GM23338 (cell line): ENCODE data around the gene NDFIP1. TPM values are rescaled to one million over a fixed set of nuclear protein-coding genes. Genes with fewer than 3 reads are reported as not detected.

ENCODE experiments used
- ATAC-seq: fragments of 200-7000 bp; cut with Tn5 transposase; 3 replicates; pipeline ENCODE4 v1.9.1; 2020
- DNase-seq: peaks from one replicate; pipeline ENCODE4 v3.0.0-alpha.2; 2015; ENCODE audit warnings: low spot score
- H2AFZ ChIP-seq: fragments of 200-600 bp; sonication (generic); 2 replicates; pipeline ENCODE4 v1.8.0; 2016; ENCODE audit warnings: antibody characterized with exemption, mild to moderate bottlenecking, moderate library complexity
- H3F3A ChIP-seq: fragments of 200-600 bp; sonication (generic); replicated peaks from 2 replicates; pipeline ENCODE4 v1.8.0; 2017; ENCODE audit warnings: antibody characterized with exemption, mixed run types, low read depth
- H3K27ac ChIP-seq: fragments of 200-600 bp; sonication (generic); 2 replicates; pipeline ENCODE4 v1.6.1; 2016; ENCODE audit warnings: low read depth
- H3K27me3 ChIP-seq: fragments of 200-600 bp; sonication (generic); 2 replicates; pipeline ENCODE4 v1.8.0; 2016; ENCODE audit warnings: mild to moderate bottlenecking, mixed run types, moderate library complexity; ENCODE audit not compliant: insufficient read depth
- H3K36me3 ChIP-seq: fragments of 200-600 bp; sonication (generic); 2 replicates; pipeline ENCODE4 v1.8.0; 2016; ENCODE audit warnings: mild to moderate bottlenecking; ENCODE audit not compliant: insufficient read depth
- H3K4me1 ChIP-seq: fragments of 200-600 bp; sonication (generic); 2 replicates; pipeline ENCODE4 v1.8.0; 2016; ENCODE audit warnings: mild to moderate bottlenecking, moderate library complexity; ENCODE audit not compliant: insufficient read depth
- H3K4me2 ChIP-seq: fragments of 200-600 bp; sonication (generic); 2 replicates; pipeline ENCODE4 v1.7.1; 2017; ENCODE audit warnings: mixed run types
- H3K4me3 ChIP-seq: fragments of 200-600 bp; sonication (generic); 2 replicates; pipeline ENCODE4 v1.6.1; 2016; ENCODE audit warnings: mixed run types
- H3K79me2 ChIP-seq: fragments of 200-600 bp; sonication (generic); replicated peaks from 2 replicates; pipeline ENCODE4 v1.8.0; 2017; ENCODE audit warnings: mild to moderate bottlenecking; ENCODE audit not compliant: insufficient read depth
- H3K9me2 ChIP-seq: fragments of 200-600 bp; sonication (generic); 2 replicates; pipeline ENCODE4 v1.8.0; 2017; ENCODE audit not compliant: insufficient read depth
- H4K20me1 ChIP-seq: fragments of 200-600 bp; sonication (generic); replicated peaks from 2 replicates; pipeline ENCODE4 v1.8.0; 2017; ENCODE audit warnings: mild to moderate bottlenecking; ENCODE audit not compliant: insufficient read depth
- H3K27ac Mint-ChIP-seq: 2 replicates; pipeline ENCODE4 v1.8.0; 2020; ENCODE audit warnings: inconsistent platforms, mild to moderate bottlenecking, moderate library complexity, mixed read lengths
- H3K27me3 Mint-ChIP-seq: 3 replicates; pipeline ENCODE4 v1.8.0; 2022; ENCODE audit warnings: low read depth, mild to moderate bottlenecking, moderate library complexity, mixed read lengths, inconsistent platforms; ENCODE audit not compliant: insufficient read depth, poor library complexity
- H3K36me3 Mint-ChIP-seq: 3 replicates; pipeline ENCODE4 v1.8.0; 2021; ENCODE audit warnings: low read depth, mild to moderate bottlenecking, inconsistent platforms, moderate library complexity, mixed read lengths
- H3K4me1 Mint-ChIP-seq: 3 replicates; pipeline ENCODE4 v1.8.0; 2020; ENCODE audit warnings: mild to moderate bottlenecking, inconsistent platforms, mixed read lengths
- H3K4me3 Mint-ChIP-seq: 3 replicates; pipeline ENCODE4 v1.8.0; 2021; ENCODE audit warnings: moderate library complexity, mild to moderate bottlenecking, inconsistent platforms, mixed read lengths
- H3K9me3 Mint-ChIP-seq: 3 replicates; pipeline ENCODE4 v1.8.0; 2020; ENCODE audit warnings: moderate library complexity, mild to moderate bottlenecking, inconsistent platforms, mixed read lengths
- EZH2 ChIP-seq: fragments of 200-600 bp; sonication (generic); IDR thresholded peaks from one replicate; pipeline ENCODE4 v1.8.0; 2017; ENCODE audit warnings: antibody characterized with exemption, mild to moderate bottlenecking, low read depth; ENCODE audit not compliant: unreplicated experiment
- JUNB ChIP-seq: IDR thresholded peaks from one replicate; pipeline ENCODE4 v1.6.1; 2016; ENCODE audit warnings: antibody characterized with exemption; ENCODE audit not compliant: unreplicated experiment
- POLR2AphosphoS5 ChIP-seq: IDR thresholded peaks from 2 replicates; pipeline ENCODE4 v1.6.1; 2016; ENCODE audit warnings: antibody characterized with exemption, low read depth
- STAT1 ChIP-seq: IDR thresholded peaks from one replicate; pipeline ENCODE4 v1.6.1; 2016; ENCODE audit warnings: antibody characterized with exemption; ENCODE audit not compliant: unreplicated experiment
- ZNF114 ChIP-seq: fragments of 250-450 bp; sonication (Bioruptor Pico); IDR thresholded peaks from 2 replicates; pipeline ENCODE4 v1.5.0; 2020; ENCODE audit warnings: mild to moderate bottlenecking, moderate library complexity
- ZNF331 ChIP-seq: fragments of 250-450 bp; sonication (Bioruptor Pico); IDR thresholded peaks from 2 replicates; pipeline ENCODE4 v1.5.0; 2020; ENCODE audit warnings: low read depth, mild to moderate bottlenecking, moderate library complexity
- polyA plus RNA-seq: library from polyadenylated mRNA; unstranded; fragments of >200 nt; fragmentation: Nextera tagmentation; extraction: Ambion mirVana; gene quantifications from 2 replicates; pipeline ENCODE4 v1.2.1, GENCODE V29; 2016
- total RNA-seq: library from RNA; depleted of rRNA; stranded (reverse); fragments of >200 nt; shearing (Covaris generic); gene quantifications from 2 replicates; pipeline ENCODE4 v1.2.3, GENCODE V29; 2014
- TF ChIP-seq, protein P1 (sequence below): IDR thresholded peaks from one replicate; pipeline ENCODE4 v1.6.1; 2018; ENCODE audit warnings: antibody characterized with exemption; ENCODE audit not compliant: unreplicated experiment
- TF ChIP-seq, protein P2 (sequence below), 2 experiments: fragments of 200-600 bp in 1 of 2; sonication (generic) in 1 of 2; conservative IDR thresholded peaks; 2 replicates each; pipeline versions ENCODE4 v1.5.1 to v1.6.1; 2016 to 2017; ENCODE audit warnings: antibody characterized with exemption in 2 of 2, low read depth in 2 of 2, mild to moderate bottlenecking in 2 of 2, moderate library complexity in 1 of 2
- TF ChIP-seq, protein P3 (sequence below): fragments of 250-450 bp; sonication (Bioruptor Pico); IDR thresholded peaks from 2 replicates; pipeline ENCODE4 v1.5.0; 2020; ENCODE audit warnings: mild to moderate bottlenecking, moderate library complexity
- TF ChIP-seq, protein P4 (sequence below): IDR thresholded peaks from 2 replicates; pipeline ENCODE4 v1.6.1; 2016; ENCODE audit warnings: antibody characterized with exemption

The NDFIP1 gene
- total and polyA plus RNA-seq, 2 experiments from 2014 or later: 24.3 to 45.0 TPM

DNA sequence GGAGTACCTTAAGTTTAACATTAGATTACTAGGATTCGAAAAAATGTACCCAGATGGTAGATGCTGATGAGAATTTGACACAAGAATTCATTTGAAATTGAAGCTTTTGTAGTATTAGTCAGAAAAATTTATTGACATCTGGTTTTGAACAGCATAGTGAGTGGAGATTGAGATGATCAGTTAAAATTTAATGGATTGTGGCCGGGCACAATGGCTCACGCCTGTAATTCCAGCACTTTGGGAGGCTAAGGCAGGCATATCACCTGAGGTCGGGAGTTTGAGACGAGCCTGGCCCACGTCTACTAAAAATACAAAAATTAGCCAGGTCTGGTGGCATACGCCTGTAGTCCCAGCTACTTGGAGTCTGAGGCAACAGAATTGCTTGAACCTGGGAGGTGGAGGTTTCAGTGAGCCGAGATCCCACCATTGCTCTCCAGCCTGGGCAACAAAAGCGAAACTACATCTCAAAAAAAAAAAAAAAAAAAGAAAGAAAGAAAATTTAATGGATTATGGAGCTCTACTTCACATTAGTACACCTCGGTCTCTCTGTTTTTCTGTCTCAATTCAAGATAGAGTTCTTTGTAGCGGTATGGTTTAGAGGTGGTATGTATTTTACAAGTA is 21.0 kb downstream of the NDFIP1 start:
- H3K27me3 ChIP-seq: no peaks in the 10 kb centered on the region
- H3K27ac Mint-ChIP-seq: 0 out of 2 replicates have a peak overlapping the region, but pooled peaks have one; percentile 14
- H3K4me2 ChIP-seq: no peak overlapping the region
- H3K27ac ChIP-seq: no peak overlapping the region
- peaks cover 15% of the 10 kb centered on the region for H3K4me1 Mint-ChIP-seq
- no peak overlapping the region for H3K4me3 Mint-ChIP-seq
- no peaks in the 10 kb centered on the region for H3K27me3 Mint-ChIP-seq
- H3K79me2 ChIP-seq: peaks cover 62% of the 10 kb centered on the region
- H3K36me3 ChIP-seq: no peaks in the 10 kb centered on the region
- ATAC-seq (no peak), DNase-seq (no peak)
- peaks cover 5% of the 10 kb centered on the region; the same call in 1 of the 2 replicates for H4K20me1 ChIP-seq
- TF ChIP-seq ZNF331 (CRISPR knock-in tag): no peak
- no peak for TF ChIP-seq STAT1
- TF ChIP-seq, protein P1, sequence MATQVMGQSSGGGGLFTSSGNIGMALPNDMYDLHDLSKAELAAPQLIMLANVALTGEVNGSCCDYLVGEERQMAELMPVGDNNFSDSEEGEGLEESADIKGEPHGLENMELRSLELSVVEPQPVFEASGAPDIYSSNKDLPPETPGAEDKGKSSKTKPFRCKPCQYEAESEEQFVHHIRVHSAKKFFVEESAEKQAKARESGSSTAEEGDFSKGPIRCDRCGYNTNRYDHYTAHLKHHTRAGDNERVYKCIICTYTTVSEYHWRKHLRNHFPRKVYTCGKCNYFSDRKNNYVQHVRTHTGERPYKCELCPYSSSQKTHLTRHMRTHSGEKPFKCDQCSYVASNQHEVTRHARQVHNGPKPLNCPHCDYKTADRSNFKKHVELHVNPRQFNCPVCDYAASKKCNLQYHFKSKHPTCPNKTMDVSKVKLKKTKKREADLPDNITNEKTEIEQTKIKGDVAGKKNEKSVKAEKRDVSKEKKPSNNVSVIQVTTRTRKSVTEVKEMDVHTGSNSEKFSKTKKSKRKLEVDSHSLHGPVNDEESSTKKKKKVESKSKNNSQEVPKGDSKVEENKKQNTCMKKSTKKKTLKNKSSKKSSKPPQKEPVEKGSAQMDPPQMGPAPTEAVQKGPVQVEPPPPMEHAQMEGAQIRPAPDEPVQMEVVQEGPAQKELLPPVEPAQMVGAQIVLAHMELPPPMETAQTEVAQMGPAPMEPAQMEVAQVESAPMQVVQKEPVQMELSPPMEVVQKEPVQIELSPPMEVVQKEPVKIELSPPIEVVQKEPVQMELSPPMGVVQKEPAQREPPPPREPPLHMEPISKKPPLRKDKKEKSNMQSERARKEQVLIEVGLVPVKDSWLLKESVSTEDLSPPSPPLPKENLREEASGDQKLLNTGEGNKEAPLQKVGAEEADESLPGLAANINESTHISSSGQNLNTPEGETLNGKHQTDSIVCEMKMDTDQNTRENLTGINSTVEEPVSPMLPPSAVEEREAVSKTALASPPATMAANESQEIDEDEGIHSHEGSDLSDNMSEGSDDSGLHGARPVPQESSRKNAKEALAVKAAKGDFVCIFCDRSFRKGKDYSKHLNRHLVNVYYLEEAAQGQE: no peak
- TF ChIP-seq, protein P2, sequence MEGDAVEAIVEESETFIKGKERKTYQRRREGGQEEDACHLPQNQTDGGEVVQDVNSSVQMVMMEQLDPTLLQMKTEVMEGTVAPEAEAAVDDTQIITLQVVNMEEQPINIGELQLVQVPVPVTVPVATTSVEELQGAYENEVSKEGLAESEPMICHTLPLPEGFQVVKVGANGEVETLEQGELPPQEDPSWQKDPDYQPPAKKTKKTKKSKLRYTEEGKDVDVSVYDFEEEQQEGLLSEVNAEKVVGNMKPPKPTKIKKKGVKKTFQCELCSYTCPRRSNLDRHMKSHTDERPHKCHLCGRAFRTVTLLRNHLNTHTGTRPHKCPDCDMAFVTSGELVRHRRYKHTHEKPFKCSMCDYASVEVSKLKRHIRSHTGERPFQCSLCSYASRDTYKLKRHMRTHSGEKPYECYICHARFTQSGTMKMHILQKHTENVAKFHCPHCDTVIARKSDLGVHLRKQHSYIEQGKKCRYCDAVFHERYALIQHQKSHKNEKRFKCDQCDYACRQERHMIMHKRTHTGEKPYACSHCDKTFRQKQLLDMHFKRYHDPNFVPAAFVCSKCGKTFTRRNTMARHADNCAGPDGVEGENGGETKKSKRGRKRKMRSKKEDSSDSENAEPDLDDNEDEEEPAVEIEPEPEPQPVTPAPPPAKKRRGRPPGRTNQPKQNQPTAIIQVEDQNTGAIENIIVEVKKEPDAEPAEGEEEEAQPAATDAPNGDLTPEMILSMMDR (conservative IDR thresholded peaks at IDR 0.05; ENCODE audit: low read depth in 2 of 2): no peak
- TF ChIP-seq ZNF114 (CRISPR knock-in tag): no peak
- TF ChIP-seq, protein P3, sequence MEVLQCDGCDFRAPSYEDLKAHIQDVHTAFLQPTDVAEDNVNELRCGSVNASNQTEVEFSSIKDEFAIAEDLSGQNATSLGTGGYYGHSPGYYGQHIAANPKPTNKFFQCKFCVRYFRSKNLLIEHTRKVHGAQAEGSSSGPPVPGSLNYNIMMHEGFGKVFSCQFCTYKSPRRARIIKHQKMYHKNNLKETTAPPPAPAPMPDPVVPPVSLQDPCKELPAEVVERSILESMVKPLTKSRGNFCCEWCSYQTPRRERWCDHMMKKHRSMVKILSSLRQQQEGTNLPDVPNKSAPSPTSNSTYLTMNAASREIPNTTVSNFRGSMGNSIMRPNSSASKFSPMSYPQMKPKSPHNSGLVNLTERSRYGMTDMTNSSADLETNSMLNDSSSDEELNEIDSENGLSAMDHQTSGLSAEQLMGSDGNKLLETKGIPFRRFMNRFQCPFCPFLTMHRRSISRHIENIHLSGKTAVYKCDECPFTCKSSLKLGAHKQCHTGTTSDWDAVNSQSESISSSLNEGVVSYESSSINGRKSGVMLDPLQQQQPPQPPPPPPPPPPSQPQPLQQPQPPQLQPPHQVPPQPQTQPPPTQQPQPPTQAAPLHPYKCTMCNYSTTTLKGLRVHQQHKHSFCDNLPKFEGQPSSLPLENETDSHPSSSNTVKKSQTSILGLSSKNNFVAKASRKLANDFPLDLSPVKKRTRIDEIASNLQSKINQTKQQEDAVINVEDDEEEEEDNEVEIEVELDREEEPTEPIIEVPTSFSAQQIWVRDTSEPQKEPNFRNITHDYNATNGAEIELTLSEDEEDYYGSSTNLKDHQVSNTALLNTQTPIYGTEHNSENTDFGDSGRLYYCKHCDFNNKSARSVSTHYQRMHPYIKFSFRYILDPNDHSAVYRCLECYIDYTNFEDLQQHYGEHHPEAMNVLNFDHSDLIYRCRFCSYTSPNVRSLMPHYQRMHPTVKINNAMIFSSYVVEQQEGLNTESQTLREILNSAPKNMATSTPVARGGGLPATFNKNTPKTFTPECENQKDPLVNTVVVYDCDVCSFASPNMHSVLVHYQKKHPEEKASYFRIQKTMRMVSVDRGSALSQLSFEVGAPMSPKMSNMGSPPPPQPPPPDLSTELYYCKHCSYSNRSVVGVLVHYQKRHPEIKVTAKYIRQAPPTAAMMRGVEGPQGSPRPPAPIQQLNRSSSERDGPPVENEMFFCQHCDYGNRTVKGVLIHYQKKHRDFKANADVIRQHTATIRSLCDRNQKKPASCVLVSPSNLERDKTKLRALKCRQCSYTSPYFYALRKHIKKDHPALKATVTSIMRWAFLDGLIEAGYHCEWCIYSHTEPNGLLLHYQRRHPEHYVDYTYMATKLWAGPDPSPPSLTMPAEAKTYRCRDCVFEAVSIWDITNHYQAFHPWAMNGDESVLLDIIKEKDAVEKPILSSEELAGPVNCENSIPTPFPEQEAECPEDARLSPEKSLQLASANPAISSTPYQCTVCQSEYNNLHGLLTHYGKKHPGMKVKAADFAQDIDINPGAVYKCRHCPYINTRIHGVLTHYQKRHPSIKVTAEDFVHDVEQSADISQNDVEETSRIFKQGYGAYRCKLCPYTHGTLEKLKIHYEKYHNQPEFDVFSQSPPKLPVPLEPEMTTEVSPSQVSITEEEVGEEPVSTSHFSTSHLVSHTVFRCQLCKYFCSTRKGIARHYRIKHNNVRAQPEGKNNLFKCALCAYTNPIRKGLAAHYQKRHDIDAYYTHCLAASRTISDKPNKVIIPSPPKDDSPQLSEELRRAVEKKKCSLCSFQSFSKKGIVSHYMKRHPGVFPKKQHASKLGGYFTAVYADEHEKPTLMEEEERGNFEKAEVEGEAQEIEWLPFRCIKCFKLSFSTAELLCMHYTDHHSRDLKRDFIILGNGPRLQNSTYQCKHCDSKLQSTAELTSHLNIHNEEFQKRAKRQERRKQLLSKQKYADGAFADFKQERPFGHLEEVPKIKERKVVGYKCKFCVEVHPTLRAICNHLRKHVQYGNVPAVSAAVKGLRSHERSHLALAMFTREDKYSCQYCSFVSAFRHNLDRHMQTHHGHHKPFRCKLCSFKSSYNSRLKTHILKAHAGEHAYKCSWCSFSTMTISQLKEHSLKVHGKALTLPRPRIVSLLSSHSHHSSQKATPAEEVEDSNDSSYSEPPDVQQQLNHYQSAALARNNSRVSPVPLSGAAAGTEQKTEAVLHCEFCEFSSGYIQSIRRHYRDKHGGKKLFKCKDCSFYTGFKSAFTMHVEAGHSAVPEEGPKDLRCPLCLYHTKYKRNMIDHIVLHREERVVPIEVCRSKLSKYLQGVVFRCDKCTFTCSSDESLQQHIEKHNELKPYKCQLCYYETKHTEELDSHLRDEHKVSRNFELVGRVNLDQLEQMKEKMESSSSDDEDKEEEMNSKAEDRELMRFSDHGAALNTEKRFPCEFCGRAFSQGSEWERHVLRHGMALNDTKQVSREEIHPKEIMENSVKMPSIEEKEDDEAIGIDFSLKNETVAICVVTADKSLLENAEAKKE (CRISPR knock-in tag): no peak
- TF ChIP-seq EZH2: no peak
- TF ChIP-seq POLR2AphosphoS5: no peak
- no peak for TF ChIP-seq JUNB
- TF ChIP-seq, protein P4, sequence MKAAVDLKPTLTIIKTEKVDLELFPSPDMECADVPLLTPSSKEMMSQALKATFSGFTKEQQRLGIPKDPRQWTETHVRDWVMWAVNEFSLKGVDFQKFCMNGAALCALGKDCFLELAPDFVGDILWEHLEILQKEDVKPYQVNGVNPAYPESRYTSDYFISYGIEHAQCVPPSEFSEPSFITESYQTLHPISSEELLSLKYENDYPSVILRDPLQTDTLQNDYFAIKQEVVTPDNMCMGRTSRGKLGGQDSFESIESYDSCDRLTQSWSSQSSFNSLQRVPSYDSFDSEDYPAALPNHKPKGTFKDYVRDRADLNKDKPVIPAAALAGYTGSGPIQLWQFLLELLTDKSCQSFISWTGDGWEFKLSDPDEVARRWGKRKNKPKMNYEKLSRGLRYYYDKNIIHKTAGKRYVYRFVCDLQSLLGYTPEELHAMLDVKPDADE: no peak
- peaks cover 9% of the 10 kb centered on the region; the same call in 2 of the 3 replicates for H3K36me3 Mint-ChIP-seq
- no peak overlapping the region for H2AFZ ChIP-seq
- H3K4me1 ChIP-seq: peaks cover 16% of the 10 kb centered on the region
- 0 out of 2 replicates have a peak, but pooled peaks cover 3% of the 10 kb centered on the region for H3F3A ChIP-seq
- H3K9me2 ChIP-seq: no peaks in the 10 kb centered on the region
- no peak overlapping the region for H3K4me3 ChIP-seq
- peaks cover 8% of the 10 kb centered on the region; the same call in 2 of the 3 replicates for H3K9me3 Mint-ChIP-seq
